ENCODE measurements around the gene LRRK1.

DNA sequence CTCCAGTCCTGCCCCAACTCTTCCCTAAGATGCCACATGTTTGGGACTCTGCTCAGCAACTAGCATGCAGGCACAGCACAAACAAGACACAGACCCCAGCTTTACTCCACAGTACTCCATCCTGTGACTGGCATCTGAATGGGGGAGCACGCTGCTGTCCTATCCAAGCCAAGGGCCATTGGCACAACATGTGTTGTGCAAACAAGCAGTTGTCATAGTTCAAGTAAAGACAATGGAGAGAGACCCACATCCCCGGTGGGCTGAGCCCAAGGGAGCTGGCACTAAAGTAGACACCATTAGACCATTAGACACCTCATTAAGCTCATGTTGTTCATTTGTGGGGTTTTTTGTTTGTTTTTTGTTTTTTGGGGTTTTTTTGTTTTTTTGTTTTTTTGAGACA is 200.0 kb downstream of the LRRK1 start:
- TF ChIP-seq, protein P1, sequence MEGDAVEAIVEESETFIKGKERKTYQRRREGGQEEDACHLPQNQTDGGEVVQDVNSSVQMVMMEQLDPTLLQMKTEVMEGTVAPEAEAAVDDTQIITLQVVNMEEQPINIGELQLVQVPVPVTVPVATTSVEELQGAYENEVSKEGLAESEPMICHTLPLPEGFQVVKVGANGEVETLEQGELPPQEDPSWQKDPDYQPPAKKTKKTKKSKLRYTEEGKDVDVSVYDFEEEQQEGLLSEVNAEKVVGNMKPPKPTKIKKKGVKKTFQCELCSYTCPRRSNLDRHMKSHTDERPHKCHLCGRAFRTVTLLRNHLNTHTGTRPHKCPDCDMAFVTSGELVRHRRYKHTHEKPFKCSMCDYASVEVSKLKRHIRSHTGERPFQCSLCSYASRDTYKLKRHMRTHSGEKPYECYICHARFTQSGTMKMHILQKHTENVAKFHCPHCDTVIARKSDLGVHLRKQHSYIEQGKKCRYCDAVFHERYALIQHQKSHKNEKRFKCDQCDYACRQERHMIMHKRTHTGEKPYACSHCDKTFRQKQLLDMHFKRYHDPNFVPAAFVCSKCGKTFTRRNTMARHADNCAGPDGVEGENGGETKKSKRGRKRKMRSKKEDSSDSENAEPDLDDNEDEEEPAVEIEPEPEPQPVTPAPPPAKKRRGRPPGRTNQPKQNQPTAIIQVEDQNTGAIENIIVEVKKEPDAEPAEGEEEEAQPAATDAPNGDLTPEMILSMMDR (IDR thresholded peaks at IDR 0.05): no peak
- TF ChIP-seq POLR2A (IDR thresholded peaks at IDR 0.05): no peak

Data from esophagus squamous epithelium (tissue), 4 donors.